ENCODE results near the gene FRY.
A peak's percentile ranks its signal among the peaks of the same experiment; 100 is the strongest.
"Not testable (repeated sequence)": the region's sequence is repeated elsewhere in the genome, so short reads cannot be mapped to it uniquely, and the experiment has no call there.

Gene FRY

GRCh38 chr13:32031025-32031814, at the start of gene FRY:
Gene FRY, plus strand, starts transcription at chr13:32031774. Its CDS starts 22 bp downstream, at chr13:32031796.
- DNase-seq (ENCODE audit: low read depth) = peak; percentile 25

GRCh38 chr13:31982124-31982523, 49.5 kb upstream of the FRY start:
- DNase-seq (ENCODE audit: low read depth) = no peak

- no peak for DNase-seq (ENCODE audit: low read depth)
Observed at GRCh38 chr13:31982540-31982939, 49.0 kb upstream of the FRY start.

GRCh38 chr13:31983696-31984095, 47.9 kb upstream of the FRY start:
- DNase-seq (ENCODE audit: low read depth) = not testable (repeated sequence)

- DNase-seq (ENCODE audit: low read depth) = not testable (repeated sequence)
Observed at GRCh38 chr13:31984388-31984787, 47.2 kb upstream of the FRY start.

- no peak for DNase-seq (ENCODE audit: low read depth)
Observed at GRCh38 chr13:31986676-31987470, 44.7 kb upstream of the FRY start.

GRCh38 chr13:31987535-31988170, 43.9 kb upstream of the FRY start:
- DNase-seq (ENCODE audit: low read depth) = no peak

GRCh38 chr13:31994367-31994766, 37.2 kb upstream of the FRY start:
- DNase-seq (ENCODE audit: low read depth) = not testable (repeated sequence)

GRCh38 chr13:31996601-31997000, 35.0 kb upstream of the FRY start:
- no peak for DNase-seq (ENCODE audit: low read depth)

GRCh38 chr13:31997641-31998040, 33.9 kb upstream of the FRY start:
- no peak for DNase-seq (ENCODE audit: low read depth)

GRCh38 chr13:31998131-31998530, 33.4 kb upstream of the FRY start:
- no peak for DNase-seq (ENCODE audit: low read depth)

- not testable (repeated sequence) for DNase-seq (ENCODE audit: low read depth)
Observed at GRCh38 chr13:32000754-32001153, 30.8 kb upstream of the FRY start.

- DNase-seq (ENCODE audit: low read depth) = no peak
Observed at GRCh38 chr13:32001154-32001768, 30.3 kb upstream of the FRY start.

GRCh38 chr13:32001769-32002168, 29.8 kb upstream of the FRY start:
- DNase-seq (ENCODE audit: low read depth) = no peak

GRCh38 chr13:32002873-32003272, 28.7 kb upstream of the FRY start:
- no peak for DNase-seq (ENCODE audit: low read depth)

GRCh38 chr13:32007494-32007893, 24.1 kb upstream of the FRY start:
- DNase-seq (ENCODE audit: low read depth) = no peak

- no peak for DNase-seq (ENCODE audit: low read depth)
Observed at GRCh38 chr13:32008518-32009175, 22.9 kb upstream of the FRY start.

GRCh38 chr13:32009362-32009761, 22.2 kb upstream of the FRY start:
- no peak for DNase-seq (ENCODE audit: low read depth)

GRCh38 chr13:32010136-32010535, 21.4 kb upstream of the FRY start:
- no peak for DNase-seq (ENCODE audit: low read depth)

- DNase-seq (ENCODE audit: low read depth) = no peak
Observed at GRCh38 chr13:32011971-32012370, 19.6 kb upstream of the FRY start.

- DNase-seq (ENCODE audit: low read depth) = no peak
Observed at GRCh38 chr13:32013181-32013580, 18.4 kb upstream of the FRY start.

- DNase-seq (ENCODE audit: low read depth) = no peak
Observed at GRCh38 chr13:32016119-32016518, 15.5 kb upstream of the FRY start.
